Measurements from ENCODE around the gene SLC30A1.

The SLC30A1 gene

GRCh38 chr1:211616965-211617297 is 38.0 kb upstream of the SLC30A1 start:
- no peak overlapping the region for H3K27ac ChIP-seq (ENCODE audit: low read depth, low read length)
- H3K9me3 ChIP-seq (ENCODE audit: control insufficient read depth in 1 of 2, low read length in 2 of 2) = no peaks in the 10 kb centered on the region
- H3K9ac ChIP-seq (ENCODE audit: low read depth in 1 of 2, low read length in 2 of 2) = no peak overlapping the region

GRCh38 chr1:211616231-211616964 is 37.4 kb upstream of the SLC30A1 start:
- H3K9me3 ChIP-seq (ENCODE audit: control insufficient read depth in 1 of 2, low read length in 2 of 2) = no peaks in the 10 kb centered on the region
- peaks cover 13 to 15% of the 10 kb centered on the region in 2 donors for H3K4me1 ChIP-seq (ENCODE audit: control insufficient read depth in 1 of 2, insufficient read depth in 2 of 2, low read length in 2 of 2)
- H3K36me3 ChIP-seq (ENCODE audit: control insufficient read depth in 1 of 2, insufficient read depth in 2 of 2, low read length in 2 of 2) = no peaks in the 10 kb centered on the region
- H3K9ac ChIP-seq (ENCODE audit: low read depth in 1 of 2, low read length in 2 of 2) = no peak overlapping the region
- H3K27me3 ChIP-seq (ENCODE audit: control insufficient read depth in 1 of 2, insufficient read depth in 2 of 2, low read length in 2 of 2) = no peaks in the 10 kb centered on the region
- no peak overlapping the region for H3K4me3 ChIP-seq (ENCODE audit: low read depth in 1 of 2, low read length in 2 of 2)
- no peak overlapping the region for H3K27ac ChIP-seq (ENCODE audit: low read depth, low read length)

More at GRCh38 chr1:211616965-211617297, 38.0 kb upstream of the SLC30A1 start:
- peaks cover 13 to 15% of the 10 kb centered on the region in 2 donors for H3K4me1 ChIP-seq (ENCODE audit: control insufficient read depth in 1 of 2, insufficient read depth in 2 of 2, low read length in 2 of 2)
- H3K36me3 ChIP-seq (ENCODE audit: control insufficient read depth in 1 of 2, insufficient read depth in 2 of 2, low read length in 2 of 2) = no peaks in the 10 kb centered on the region
- no peaks in the 10 kb centered on the region for H3K27me3 ChIP-seq (ENCODE audit: control insufficient read depth in 1 of 2, insufficient read depth in 2 of 2, low read length in 2 of 2)
- H3K4me3 ChIP-seq (ENCODE audit: low read depth in 1 of 2, low read length in 2 of 2) = no peak overlapping the region

- Histone ChIP-seq H3K9ac (ENCODE audit: low read depth in 1 of 2, low read length in 2 of 2) (no peak overlapping the region), H3K4me1 (ENCODE audit: control insufficient read depth in 1 of 2, insufficient read depth in 2 of 2, low read length in 2 of 2) (peaks cover 19 to 24% of the 10 kb centered on the region in 2 donors), H3K4me3 (ENCODE audit: low read depth in 1 of 2, low read length in 2 of 2) (no peak overlapping the region), H3K9me3 (ENCODE audit: control insufficient read depth in 1 of 2, low read length in 2 of 2) (no peaks in the 10 kb centered on the region), H3K27ac (ENCODE audit: low read depth, low read length) (no peak overlapping the region), H3K27me3 (ENCODE audit: control insufficient read depth in 1 of 2, insufficient read depth in 2 of 2, low read length in 2 of 2) (no peaks in the 10 kb centered on the region), H3K36me3 (ENCODE audit: control insufficient read depth in 1 of 2, insufficient read depth in 2 of 2, low read length in 2 of 2) (no peaks in the 10 kb centered on the region)
Measured at GRCh38 chr1:211614615-211615014, 35.7 kb upstream of the SLC30A1 start.

- H3K27ac ChIP-seq (ENCODE audit: low read depth, low read length) = no peak overlapping the region
- no peaks in the 10 kb centered on the region for H3K36me3 ChIP-seq (ENCODE audit: control insufficient read depth in 1 of 2, insufficient read depth in 2 of 2, low read length in 2 of 2)
- peaks cover 23 to 30% of the 10 kb centered on the region in 2 donors for H3K4me1 ChIP-seq (ENCODE audit: control insufficient read depth in 1 of 2, insufficient read depth in 2 of 2, low read length in 2 of 2)
- H3K9me3 ChIP-seq (ENCODE audit: control insufficient read depth in 1 of 2, low read length in 2 of 2) = no peaks in the 10 kb centered on the region
- H3K9ac ChIP-seq (ENCODE audit: low read depth in 1 of 2, low read length in 2 of 2) = no peak overlapping the region
- no peaks in the 10 kb centered on the region for H3K27me3 ChIP-seq (ENCODE audit: control insufficient read depth in 1 of 2, insufficient read depth in 2 of 2, low read length in 2 of 2)
- H3K4me3 ChIP-seq (ENCODE audit: low read depth in 1 of 2, low read length in 2 of 2) = no peak overlapping the region
Measured at GRCh38 chr1:211613951-211614350, 35.0 kb upstream of the SLC30A1 start.

- Histone ChIP-seq H3K9ac (ENCODE audit: low read depth in 1 of 2, low read length in 2 of 2) (no peak overlapping the region), H3K27ac (ENCODE audit: low read depth, low read length) (peak overlapping the region; percentile 13), H3K9me3 (ENCODE audit: control insufficient read depth in 1 of 2, low read length in 2 of 2) (no peaks in the 10 kb centered on the region), H3K36me3 (ENCODE audit: control insufficient read depth in 1 of 2, insufficient read depth in 2 of 2, low read length in 2 of 2) (no peaks in the 10 kb centered on the region), H3K4me3 (ENCODE audit: low read depth in 1 of 2, low read length in 2 of 2) (no peak overlapping the region), H3K4me1 (ENCODE audit: control insufficient read depth in 1 of 2, insufficient read depth in 2 of 2, low read length in 2 of 2) (peaks cover 25 to 33% of the 10 kb centered on the region in 2 donors), H3K27me3 (ENCODE audit: control insufficient read depth in 1 of 2, insufficient read depth in 2 of 2, low read length in 2 of 2) (no peaks in the 10 kb centered on the region)
Measured at GRCh38 chr1:211613108-211613947, 34.4 kb upstream of the SLC30A1 start.

- H3K4me3 ChIP-seq (ENCODE audit: low read depth in 1 of 2, low read length in 2 of 2) = no peak overlapping the region
- no peak overlapping the region for H3K27ac ChIP-seq (ENCODE audit: low read depth, low read length)
- no peaks in the 10 kb centered on the region for H3K27me3 ChIP-seq (ENCODE audit: control insufficient read depth in 1 of 2, insufficient read depth in 2 of 2, low read length in 2 of 2)
- no peaks in the 10 kb centered on the region for H3K9me3 ChIP-seq (ENCODE audit: control insufficient read depth in 1 of 2, low read length in 2 of 2)
- no peak overlapping the region for H3K9ac ChIP-seq (ENCODE audit: low read depth in 1 of 2, low read length in 2 of 2)
- H3K36me3 ChIP-seq (ENCODE audit: control insufficient read depth in 1 of 2, insufficient read depth in 2 of 2, low read length in 2 of 2) = no peaks in the 10 kb centered on the region
- peaks cover 28 to 38% of the 10 kb centered on the region in 2 donors for H3K4me1 ChIP-seq (ENCODE audit: control insufficient read depth in 1 of 2, insufficient read depth in 2 of 2, low read length in 2 of 2)
Measured at GRCh38 chr1:211612786-211613107, 33.8 kb upstream of the SLC30A1 start.

GRCh38 chr1:211611818-211612217 is 32.9 kb upstream of the SLC30A1 start:
- H3K27me3 ChIP-seq (ENCODE audit: control insufficient read depth in 1 of 2, insufficient read depth in 2 of 2, low read length in 2 of 2) = no peaks in the 10 kb centered on the region
- no peaks in the 10 kb centered on the region for H3K36me3 ChIP-seq (ENCODE audit: control insufficient read depth in 1 of 2, insufficient read depth in 2 of 2, low read length in 2 of 2)
- H3K27ac ChIP-seq (ENCODE audit: low read depth, low read length) = no peak overlapping the region
- H3K4me3 ChIP-seq (ENCODE audit: low read depth in 1 of 2, low read length in 2 of 2) = no peak overlapping the region
- peaks cover 32 to 44% of the 10 kb centered on the region in 2 donors for H3K4me1 ChIP-seq (ENCODE audit: control insufficient read depth in 1 of 2, insufficient read depth in 2 of 2, low read length in 2 of 2)
- no peaks in the 10 kb centered on the region for H3K9me3 ChIP-seq (ENCODE audit: control insufficient read depth in 1 of 2, low read length in 2 of 2)
- no peak overlapping the region for H3K9ac ChIP-seq (ENCODE audit: low read depth in 1 of 2, low read length in 2 of 2)

GRCh38 chr1:211610779-211611556 is 32.0 kb upstream of the SLC30A1 start:
- no peak overlapping the region for H3K4me3 ChIP-seq (ENCODE audit: low read depth in 1 of 2, low read length in 2 of 2)

GRCh38 chr1:211609120-211610024 is 30.4 kb upstream of the SLC30A1 start:
- Histone ChIP-seq H3K9me3 (ENCODE audit: control insufficient read depth in 1 of 2, low read length in 2 of 2) (no peaks in the 10 kb centered on the region), H3K4me1 (ENCODE audit: control insufficient read depth in 1 of 2, insufficient read depth in 2 of 2, low read length in 2 of 2) (peaks cover 26 to 52% of the 10 kb centered on the region in 2 donors), H3K27me3 (ENCODE audit: control insufficient read depth in 1 of 2, insufficient read depth in 2 of 2, low read length in 2 of 2) (no peaks in the 10 kb centered on the region), H3K9ac (ENCODE audit: low read depth in 1 of 2, low read length in 2 of 2) (no peak overlapping the region), H3K4me3 (ENCODE audit: low read depth in 1 of 2, low read length in 2 of 2) (no peak overlapping the region), H3K27ac (ENCODE audit: low read depth, low read length) (no peak overlapping the region), H3K36me3 (ENCODE audit: control insufficient read depth in 1 of 2, insufficient read depth in 2 of 2, low read length in 2 of 2) (no peaks in the 10 kb centered on the region)

More at GRCh38 chr1:211610779-211611556, 32.0 kb upstream of the SLC30A1 start:
- Histone ChIP-seq H3K9me3 (ENCODE audit: control insufficient read depth in 1 of 2, low read length in 2 of 2) (no peaks in the 10 kb centered on the region), H3K9ac (ENCODE audit: low read depth in 1 of 2, low read length in 2 of 2) (no peak overlapping the region), H3K27me3 (ENCODE audit: control insufficient read depth in 1 of 2, insufficient read depth in 2 of 2, low read length in 2 of 2) (no peaks in the 10 kb centered on the region), H3K4me1 (ENCODE audit: control insufficient read depth in 1 of 2, insufficient read depth in 2 of 2, low read length in 2 of 2) (peaks cover 32 to 48% of the 10 kb centered on the region in 2 donors), H3K36me3 (ENCODE audit: control insufficient read depth in 1 of 2, insufficient read depth in 2 of 2, low read length in 2 of 2) (no peaks in the 10 kb centered on the region), H3K27ac (ENCODE audit: low read depth, low read length) (no peak overlapping the region)
